ENCODE data around the gene SRGAP2C. TPM values are rescaled to one million over a fixed set of nuclear protein-coding genes. Genes with fewer than 3 reads are reported as not detected.
"Not testable (repeated sequence)": the region's sequence is repeated elsewhere in the genome, so short reads cannot be mapped to it uniquely, and the experiment has no call there.

The SRGAP2C gene
- total RNA-seq, 2 donors from 2014 or later: 18.7 to 27.6 TPM

GRCh38 chr1:121401375-121401955, 216.7 kb downstream of the SRGAP2C start:
- not testable (repeated sequence) for H3K27me3 Mint-ChIP-seq; H3K27ac Mint-ChIP-seq; ATAC-seq (replicated peaks); H3K36me3 Mint-ChIP-seq (ENCODE audit: low read depth)
- H3K4me1 Mint-ChIP-seq: peaks cover 14% of the 10 kb centered on the region
- H3K4me3 Mint-ChIP-seq: peak overlapping the region; percentile 47
- H3K9me3 Mint-ChIP-seq: peaks cover 16% of the 10 kb centered on the region

DNA sequence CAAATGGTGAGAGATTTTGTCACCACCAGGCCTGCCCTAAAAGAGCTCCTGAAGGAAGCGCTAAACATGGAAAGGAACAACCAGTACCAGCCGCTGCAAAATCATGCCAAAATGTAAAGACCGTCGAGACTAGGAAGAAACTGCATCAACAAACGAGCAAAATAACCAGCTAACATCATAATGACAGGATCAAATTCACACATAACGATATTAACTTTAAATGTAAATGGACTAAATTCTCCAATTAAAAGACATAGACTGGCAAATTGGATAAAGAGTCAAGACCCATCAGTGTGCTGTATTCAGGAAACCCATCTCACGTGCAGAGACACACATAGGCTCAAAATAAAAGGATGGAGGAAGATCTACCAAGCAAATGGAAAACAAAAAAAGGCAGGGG, 218.5 kb downstream of the SRGAP2C start:
- H3K27me3 Mint-ChIP-seq; H3K4me3 Mint-ChIP-seq; H3K27ac Mint-ChIP-seq; ATAC-seq (replicated peaks); H3K36me3 Mint-ChIP-seq (ENCODE audit: low read depth): not testable (repeated sequence)
- peaks cover 16% of the 10 kb centered on the region for H3K9me3 Mint-ChIP-seq
- peaks cover 14% of the 10 kb centered on the region for H3K4me1 Mint-ChIP-seq

- Mint-ChIP-seq H3K27me3 (no peaks in the 10 kb centered on the region), H3K27ac (no peak overlapping the region), H3K4me3 (no peak overlapping the region), H3K9me3 (no peaks in the 10 kb centered on the region), H3K4me1 (no peaks in the 10 kb centered on the region), H3K36me3 (ENCODE audit: low read depth) (no peaks in the 10 kb centered on the region)
- ATAC-seq (replicated peaks): no peak
These were observed 223.6 kb downstream of the SRGAP2C start for GRCh38 chr1:121408354-121408753.

DNA sequence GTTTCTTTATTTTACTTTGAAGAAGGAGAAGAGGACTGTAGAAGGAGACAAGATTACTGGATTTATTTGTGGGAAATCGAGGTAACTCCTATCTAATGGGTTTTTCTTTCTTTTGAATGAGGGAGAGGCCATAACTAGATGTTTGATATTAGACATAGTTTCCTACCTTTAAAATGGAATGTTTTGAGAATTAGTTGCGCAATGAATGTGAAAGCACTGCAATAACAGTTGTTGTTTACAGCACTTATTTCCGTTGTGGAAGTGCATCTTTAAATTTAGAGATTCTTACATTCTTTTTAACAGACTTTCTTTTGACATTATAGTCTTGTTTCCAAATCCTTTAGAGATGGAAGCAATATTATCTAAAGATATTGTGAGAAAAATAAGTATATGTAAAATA, 229.0 kb downstream of the SRGAP2C start:
- Mint-ChIP-seq H3K9me3 (no peaks in the 10 kb centered on the region), H3K4me1 (no peaks in the 10 kb centered on the region), H3K27me3 (no peaks in the 10 kb centered on the region), H3K27ac (no peak overlapping the region), H3K36me3 (ENCODE audit: low read depth) (no peaks in the 10 kb centered on the region), H3K4me3 (no peak overlapping the region)
- no peak for ATAC-seq (replicated peaks)

DNA sequence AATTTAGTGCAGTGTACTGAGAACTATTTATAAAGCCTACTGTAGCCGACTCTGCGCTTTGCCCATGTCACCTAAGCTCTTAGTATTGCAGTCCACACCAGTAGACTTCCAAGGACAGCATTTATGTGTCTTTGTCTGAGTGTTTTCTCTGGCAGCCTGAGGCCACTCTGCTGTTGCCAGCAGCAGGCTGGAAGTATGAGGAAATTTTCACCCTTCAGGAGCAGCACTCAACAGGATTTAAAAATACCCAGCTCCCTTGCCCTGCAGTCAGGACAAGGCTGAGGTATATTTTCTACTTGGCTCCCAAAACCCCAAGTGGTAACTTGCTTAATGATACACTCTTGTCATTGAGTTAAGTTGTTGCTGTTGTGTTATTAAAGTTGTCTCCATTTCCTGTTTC, 230.1 kb downstream of the SRGAP2C start:
- ATAC-seq (replicated peaks): no peak
- H3K9me3 Mint-ChIP-seq: peaks cover 3% of the 10 kb centered on the region
- no peaks in the 10 kb centered on the region for H3K4me1 Mint-ChIP-seq
- no peaks in the 10 kb centered on the region for H3K27me3 Mint-ChIP-seq
- H3K4me3 Mint-ChIP-seq: no peak overlapping the region
- H3K27ac Mint-ChIP-seq: no peak overlapping the region
- H3K36me3 Mint-ChIP-seq (ENCODE audit: low read depth): no peaks in the 10 kb centered on the region

DNA sequence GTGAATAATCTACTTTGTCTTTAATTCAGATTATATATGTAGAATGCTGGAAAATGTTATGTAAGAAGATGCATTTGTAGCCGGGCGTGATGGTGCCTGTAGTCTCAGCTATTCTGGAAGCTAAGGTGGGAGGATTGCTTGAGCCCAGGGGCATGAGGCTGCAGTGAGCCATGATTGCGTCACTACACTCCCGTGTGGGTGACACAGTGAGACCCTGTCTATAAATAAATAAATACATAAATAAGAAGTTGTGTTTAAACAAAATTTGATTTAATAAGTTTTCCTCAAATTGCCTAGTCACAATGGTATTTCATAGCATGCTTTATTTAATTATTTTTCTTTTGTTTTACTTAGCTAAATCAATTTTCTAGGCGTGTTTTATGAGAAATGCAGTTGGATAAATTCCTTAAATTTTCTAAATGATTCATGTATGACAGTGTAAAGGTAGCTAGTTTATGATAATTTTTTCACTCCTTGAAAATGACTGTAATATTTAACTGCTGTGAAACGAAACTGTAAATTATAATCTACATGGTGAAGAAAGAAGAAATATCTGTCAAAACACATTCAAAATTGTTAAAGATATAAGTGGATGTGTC, 232.6 kb downstream of the SRGAP2C start:
- Mint-ChIP-seq H3K4me3 (no peak overlapping the region), H3K4me1 (peaks cover 5% of the 10 kb centered on the region), H3K9me3 (peaks cover 3% of the 10 kb centered on the region), H3K27ac (no peak overlapping the region), H3K27me3 (no peaks in the 10 kb centered on the region), H3K36me3 (ENCODE audit: low read depth) (no peaks in the 10 kb centered on the region)
- ATAC-seq (replicated peaks): no peak

DNA sequence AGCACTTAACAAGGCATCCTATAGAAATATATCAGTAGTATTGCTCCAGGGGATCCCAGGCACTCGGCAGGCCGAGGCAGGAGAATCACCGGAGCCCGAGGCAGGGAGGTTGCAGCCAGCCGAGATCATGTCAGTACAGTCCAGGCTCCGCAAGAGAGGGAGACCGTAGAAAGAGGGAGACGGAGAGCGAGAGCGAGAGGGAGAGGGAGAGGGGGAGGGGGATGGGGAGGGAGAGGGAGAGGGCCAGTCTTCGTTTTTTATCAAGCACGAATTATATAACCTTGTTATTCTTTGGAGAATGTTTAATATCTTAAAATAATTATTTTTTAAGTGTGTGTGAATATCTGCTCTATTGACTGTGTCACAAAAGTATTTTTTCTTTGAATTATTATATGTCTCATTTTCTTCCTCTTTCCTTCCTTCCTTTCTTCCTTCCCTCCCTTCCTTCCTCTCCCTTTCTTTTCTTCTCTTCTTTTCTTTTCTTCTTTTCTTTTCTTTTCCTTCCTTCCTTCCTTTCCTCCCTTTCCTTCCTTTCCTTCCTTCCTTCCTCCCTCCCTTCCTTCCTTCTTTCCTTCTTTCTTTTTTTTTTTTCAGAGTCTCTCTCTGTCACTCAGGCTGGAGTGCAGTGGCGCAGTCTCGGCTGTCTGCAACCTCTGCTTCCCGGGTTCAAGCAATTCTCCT, 233.7 kb downstream of the SRGAP2C start:
- ATAC-seq (replicated peaks): no peak
- Mint-ChIP-seq H3K27ac (no peak overlapping the region), H3K4me1 (peaks cover 5% of the 10 kb centered on the region), H3K4me3 (no peak overlapping the region), H3K36me3 (ENCODE audit: low read depth) (no peaks in the 10 kb centered on the region), H3K9me3 (peaks cover 3% of the 10 kb centered on the region), H3K27me3 (no peaks in the 10 kb centered on the region)

- not testable (repeated sequence) for H3K4me3 Mint-ChIP-seq; H3K36me3 Mint-ChIP-seq (ENCODE audit: low read depth); H3K4me1 Mint-ChIP-seq; H3K9me3 Mint-ChIP-seq; ATAC-seq (replicated peaks); H3K27me3 Mint-ChIP-seq
- H3K27ac Mint-ChIP-seq: peak overlapping the region; percentile 8
These were observed 234.4 kb downstream of the SRGAP2C start for GRCh38 chr1:121419050-121419615.

GRCh38 chr1:121421490-121421889, 236.7 kb downstream of the SRGAP2C start:
- not testable (repeated sequence) for H3K27ac Mint-ChIP-seq; H3K27me3 Mint-ChIP-seq; H3K9me3 Mint-ChIP-seq; H3K4me3 Mint-ChIP-seq; H3K36me3 Mint-ChIP-seq (ENCODE audit: low read depth); H3K4me1 Mint-ChIP-seq
- peak; percentile 64 for ATAC-seq (replicated peaks)

DNA sequence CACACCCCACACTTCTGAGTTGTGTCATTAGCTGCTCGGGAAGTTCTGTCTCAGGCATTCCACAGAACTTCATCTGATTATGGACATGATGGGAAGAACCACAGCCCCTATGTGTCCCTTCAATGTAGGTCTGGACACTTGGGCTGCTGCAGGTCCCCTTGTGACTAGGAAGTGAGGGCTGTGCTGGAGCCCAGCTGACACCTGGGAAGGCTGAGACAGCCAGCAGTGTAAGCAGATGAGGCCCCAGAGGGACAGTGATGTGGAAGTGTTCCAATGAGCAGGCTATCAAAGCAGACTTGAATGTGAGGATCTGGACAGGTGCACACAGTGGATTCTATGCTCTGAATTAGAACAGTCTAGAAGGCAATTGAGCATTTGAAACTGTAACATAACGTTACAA, 239.2 kb downstream of the SRGAP2C start:
- not testable (repeated sequence) for H3K36me3 Mint-ChIP-seq (ENCODE audit: low read depth); ATAC-seq (replicated peaks); H3K27ac Mint-ChIP-seq; H3K4me3 Mint-ChIP-seq; H3K9me3 Mint-ChIP-seq; H3K27me3 Mint-ChIP-seq
- peaks cover 12% of the 10 kb centered on the region for H3K4me1 Mint-ChIP-seq

GRCh38 chr1:121433517-121433916, 248.7 kb downstream of the SRGAP2C start:
- not testable (repeated sequence) for H3K36me3 Mint-ChIP-seq (ENCODE audit: low read depth); H3K4me1 Mint-ChIP-seq

GRCh38 chr1:121438862-121439261, 254.1 kb downstream of the SRGAP2C start:
- H3K4me3 Mint-ChIP-seq; H3K36me3 Mint-ChIP-seq (ENCODE audit: low read depth); H3K27me3 Mint-ChIP-seq; H3K4me1 Mint-ChIP-seq; H3K27ac Mint-ChIP-seq; ATAC-seq (replicated peaks): not testable (repeated sequence)
- peaks cover 12% of the 10 kb centered on the region for H3K9me3 Mint-ChIP-seq

More at GRCh38 chr1:121433517-121433916, 248.7 kb downstream of the SRGAP2C start:
- H3K9me3 Mint-ChIP-seq; ATAC-seq (replicated peaks); H3K27ac Mint-ChIP-seq; H3K27me3 Mint-ChIP-seq; H3K4me3 Mint-ChIP-seq: not testable (repeated sequence)

- no peaks in the 10 kb centered on the region for H3K27me3 Mint-ChIP-seq
- no peak for ATAC-seq (replicated peaks)
- H3K4me1 Mint-ChIP-seq: no peaks in the 10 kb centered on the region
These were observed 256.2 kb downstream of the SRGAP2C start for GRCh38 chr1:121440993-121441392.

More at GRCh38 chr1:121440993-121441392, 256.2 kb downstream of the SRGAP2C start:
- peaks cover 8% of the 10 kb centered on the region for H3K9me3 Mint-ChIP-seq
- H3K4me3 Mint-ChIP-seq: no peak overlapping the region
- H3K36me3 Mint-ChIP-seq (ENCODE audit: low read depth): no peaks in the 10 kb centered on the region
- H3K27ac Mint-ChIP-seq: no peak overlapping the region

Data from activated T-helper 17 cell treated with anti-CD3 and anti-CD28 coated beads, Interleukin-2, amount 50 U/mL, for 72 hours (primary cell).